ENCODE measurements around the gene INS. TPM values are rescaled to one million over a fixed set of nuclear protein-coding genes. Genes with fewer than 3 reads are reported as not detected.

Gene INS
- total and polyA plus RNA-seq, 2 of the 4 experiments (the other 2 are of a cell fraction): not detected

DNA sequence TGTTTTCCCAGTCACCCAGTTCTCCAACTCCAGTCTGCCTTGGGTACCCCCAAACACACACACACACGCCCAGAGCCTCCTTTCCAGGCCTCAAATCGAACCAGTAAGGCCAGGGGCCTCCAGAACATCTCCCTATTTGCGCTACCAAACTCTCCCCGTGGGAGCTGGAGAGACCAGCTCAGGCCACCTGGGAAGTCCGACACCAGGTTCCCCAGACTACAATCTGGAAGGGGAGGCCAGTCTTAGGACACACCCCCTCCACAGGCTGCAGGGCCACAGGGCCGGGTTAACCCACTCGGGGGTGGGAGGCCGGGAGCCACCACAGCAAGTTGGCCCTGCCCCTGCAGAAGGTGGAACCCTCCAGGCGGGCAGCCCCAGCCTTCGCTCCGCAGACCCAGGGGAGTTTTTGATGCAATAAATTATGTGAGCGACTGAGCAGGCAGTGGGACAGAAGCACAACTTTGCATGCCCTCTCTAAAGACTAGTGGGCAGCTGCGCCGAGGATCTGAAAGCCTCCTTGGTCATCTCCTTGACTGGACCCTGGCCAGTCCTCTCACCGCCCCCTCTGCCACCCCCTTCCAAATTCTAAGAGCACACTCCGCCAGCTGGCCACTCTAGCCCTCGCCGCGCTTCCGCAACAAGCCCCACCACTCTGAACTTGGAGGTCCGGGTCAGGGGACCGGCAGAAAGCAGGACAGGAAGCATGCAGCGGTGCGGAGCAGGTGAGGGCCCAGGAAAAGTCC, 24.6 kb downstream of the INS start:
- no peaks in the 10 kb centered on the region; the same call in 1 of the 2 replicates for H3K4me1 ChIP-seq (ENCODE audit: control insufficient read depth, insufficient read depth, low read length)
- in situ Hi-C loops (cut with MboI; ENCODE audit: low sequenced_read_pairs) (no loop called here), dilution Hi-C loops (cut with HindIII; ENCODE audit: low sequenced_read_pairs, unreplicated experiment) (no loop called here), intact Hi-C loops (cut with micrococcal nuclease) (loop anchor here (5.0 kb wide), 1 partner anchor 39 kb away; no protein-coding TSS in a partner anchor)
- no peak overlapping the region for H2BK120ac ChIP-seq (ENCODE audit: low read depth, low read length)
- no peak overlapping the region for H2AK9ac ChIP-seq (replicated peaks; ENCODE audit: low read depth, low read length, poor library complexity)
- peaks cover 2% of the 10 kb centered on the region; the same call in 1 of the 2 replicates for H3K36me3 ChIP-seq (ENCODE audit: control insufficient read depth, insufficient read depth, low read length)
- POLR2A ChIA-PET (ENCODE audit: unreplicated experiment): no interaction called here
- no peak overlapping the region for H2AK5ac ChIP-seq (ENCODE audit: low read depth, low read length)
- H3K14ac ChIP-seq (replicated peaks; ENCODE audit: low read depth, low read length): no peak overlapping the region
- H3K4me2 ChIP-seq (ENCODE audit: low read depth, low read length): peak overlapping the region; percentile 30; the same call in 1 of the 2 replicates
- no peak overlapping the region for H2BK15ac ChIP-seq (ENCODE audit: low read depth, low read length)
- H3K79me1 ChIP-seq (ENCODE audit: low read depth in 1 of 2, low read length in 2 of 2): peaks cover 0 to 8% of the 10 kb centered on the region in 2 experiments; a peak in 2 of 4 replicates
- no peak overlapping the region for H3K18ac ChIP-seq (ENCODE audit: low read depth, low read length)
- DNase-seq (no peak), ATAC-seq (ENCODE audit: low read depth) (no peak)
- CTCF ChIA-PET: interaction anchor here (1.4 kb wide), 1 partner anchor 14 kb away, joined by 7 read pairs; no protein-coding TSS in a partner anchor
- H3K9ac ChIP-seq (ENCODE audit: low read depth, low read length): 0 out of 2 replicates have a peak overlapping the region, but pooled peaks have one; percentile 28
- H3K9me3 ChIP-seq (ENCODE audit: control insufficient read depth, insufficient read depth, low read length): no peaks in the 10 kb centered on the region
- H4K5ac ChIP-seq (ENCODE audit: low read depth, low read length): no peak overlapping the region
- no peak overlapping the region for H3K4ac ChIP-seq (ENCODE audit: low read depth, low read length)
- H2BK5ac ChIP-seq (ENCODE audit: low read depth, low read length, poor library complexity, severe bottlenecking): no peak overlapping the region
- BruUV-seq (replicated peaks): no TSS peak
- TF ChIP-seq, protein P1, sequence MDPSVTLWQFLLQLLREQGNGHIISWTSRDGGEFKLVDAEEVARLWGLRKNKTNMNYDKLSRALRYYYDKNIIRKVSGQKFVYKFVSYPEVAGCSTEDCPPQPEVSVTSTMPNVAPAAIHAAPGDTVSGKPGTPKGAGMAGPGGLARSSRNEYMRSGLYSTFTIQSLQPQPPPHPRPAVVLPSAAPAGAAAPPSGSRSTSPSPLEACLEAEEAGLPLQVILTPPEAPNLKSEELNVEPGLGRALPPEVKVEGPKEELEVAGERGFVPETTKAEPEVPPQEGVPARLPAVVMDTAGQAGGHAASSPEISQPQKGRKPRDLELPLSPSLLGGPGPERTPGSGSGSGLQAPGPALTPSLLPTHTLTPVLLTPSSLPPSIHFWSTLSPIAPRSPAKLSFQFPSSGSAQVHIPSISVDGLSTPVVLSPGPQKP (IDR thresholded peaks at IDR 0.05; ENCODE audit: borderline replicate concordance, low read depth, low read length): no peak
- no peak for TF ChIP-seq NFE2L2 (IDR thresholded peaks at IDR 0.05; ENCODE audit: low read depth, low read length)
- TF ChIP-seq FOS (IDR thresholded peaks at IDR 0.05; ENCODE audit: low read depth, low read length): no peak
- TF ChIP-seq MXI1 (IDR thresholded peaks at IDR 0.05; ENCODE audit: borderline replicate concordance, low read depth, low read length): no peak
- no peak for TF ChIP-seq POLR2A (IDR thresholded peaks at IDR 0.05; ENCODE audit: low read depth, low read length)
- TF ChIP-seq, protein P2, sequence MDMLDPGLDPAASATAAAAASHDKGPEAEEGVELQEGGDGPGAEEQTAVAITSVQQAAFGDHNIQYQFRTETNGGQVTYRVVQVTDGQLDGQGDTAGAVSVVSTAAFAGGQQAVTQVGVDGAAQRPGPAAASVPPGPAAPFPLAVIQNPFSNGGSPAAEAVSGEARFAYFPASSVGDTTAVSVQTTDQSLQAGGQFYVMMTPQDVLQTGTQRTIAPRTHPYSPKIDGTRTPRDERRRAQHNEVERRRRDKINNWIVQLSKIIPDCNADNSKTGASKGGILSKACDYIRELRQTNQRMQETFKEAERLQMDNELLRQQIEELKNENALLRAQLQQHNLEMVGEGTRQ (IDR thresholded peaks at IDR 0.05; ENCODE audit: low read depth, low read length): no peak
- no peak for TF ChIP-seq CHD1 (IDR thresholded peaks at IDR 0.05; ENCODE audit: low read depth, low read length)
- no peak for TF ChIP-seq RAD21 (IDR thresholded peaks at IDR 0.05; ENCODE audit: low read length)
- no peak for TF ChIP-seq CEBPB (IDR thresholded peaks at IDR 0.05; ENCODE audit: low read depth, low read length)
- no peak overlapping the region for H2AFZ ChIP-seq (replicated peaks; ENCODE audit: low read length, poor library complexity)
- no peak overlapping the region for H3K23ac ChIP-seq (ENCODE audit: low read depth, low read length)
- H3K56ac ChIP-seq (ENCODE audit: extremely low read depth, insufficient read depth, low read length): no peak overlapping the region
- H4K20me1 ChIP-seq (ENCODE audit: insufficient read depth, low read length): peaks cover 33% of the 10 kb centered on the region
- H4K91ac ChIP-seq (ENCODE audit: insufficient read depth, low read depth, low read length): no peak overlapping the region
- H4K8ac ChIP-seq (ENCODE audit: low read depth in 2 of 2, low read length in 2 of 2): no peak overlapping the region
- WGBS, 2 experiments (ENCODE audit: extremely low coverage in 2 of 2, insufficient read length in 1 of 2): 60% methylated on average over 1 of the region's 24 CpGs; no CpG with 5 or more reads in 1 of the 2 experiments
- H3K9me1 ChIP-seq (ENCODE audit: insufficient read depth, low read length): peaks cover 5% of the 10 kb centered on the region
- H3K4me3 ChIP-seq (ENCODE audit: insufficient read depth, low read depth, low read length): peak overlapping the region; percentile 16; the same call in 1 of the 2 replicates
- no peak overlapping the region for H2BK20ac ChIP-seq (ENCODE audit: low read depth, low read length)
- H3K27ac ChIP-seq (ENCODE audit: insufficient read depth, low read length): no peak overlapping the region
- peaks cover 56% of the 10 kb centered on the region for H3K27me3 ChIP-seq (ENCODE audit: control insufficient read depth, insufficient read depth, low read length)

All from IMR-90 (cell line).